MCF 10A (cell line): ENCODE results near the gene CIDEB. TPM values are rescaled to one million over a fixed set of nuclear protein-coding genes. Genes with fewer than 3 reads are reported as not detected.

ENCODE experiments used
- BruUV-seq: library from RNA; stranded (reverse); fragments of 400-500 nt; replicated peaks from 2 replicates; lab custom pipeline; 2021; lab: Mats Ljungman, UMichigan
- CTCF ChIA-PET: fragments of 300-600 bp; sonication (Branson Sonifier 250); formaldehyde crosslinking; extraction: SDS; loops from one replicate; lab custom pipeline; 2021; ENCODE audit warnings: antibody characterized with exemption, inconsistent platforms; lab: Yijun Ruan, JAX
- POLR2A ChIA-PET: fragments of 300-600, 350-650 bp; sonication (Branson Sonifier 250); formaldehyde crosslinking; extraction: SDS; loops from one replicate; lab custom pipeline; 2020; ENCODE audit warnings: antibody characterized with exemption, inconsistent platforms; lab: Yijun Ruan, JAX
- DNase-seq: peaks from one replicate; pipeline ENCODE4 v3.0.0-alpha.2; 2018; ENCODE audit not compliant: unreplicated experiment
- H3K27ac Mint-ChIP-seq: one replicate; pipeline ENCODE4 v1.8.0; 2022; ENCODE audit warnings: mild to moderate bottlenecking, low read depth, mixed read lengths; ENCODE audit not compliant: unreplicated experiment
- H3K27me3 Mint-ChIP-seq: one replicate; pipeline ENCODE4 v1.8.0; 2022; ENCODE audit warnings: mixed read lengths; ENCODE audit not compliant: insufficient read depth, unreplicated experiment
- H3K36me3 Mint-ChIP-seq: one replicate; pipeline ENCODE4 v1.8.0; 2022; ENCODE audit warnings: mild to moderate bottlenecking, moderate library complexity, mixed read lengths; ENCODE audit not compliant: insufficient read depth, unreplicated experiment
- H3K4me1 Mint-ChIP-seq: one replicate; pipeline ENCODE4 v1.8.0; 2022; ENCODE audit warnings: mixed read lengths; ENCODE audit not compliant: insufficient read depth, unreplicated experiment
- H3K4me3 Mint-ChIP-seq: one replicate; pipeline ENCODE4 v1.8.0; 2022; ENCODE audit warnings: mild to moderate bottlenecking, moderate library complexity, mixed read lengths; ENCODE audit not compliant: unreplicated experiment
- H3K9me3 Mint-ChIP-seq: one replicate; pipeline ENCODE4 v1.8.0; 2022; ENCODE audit warnings: mixed read lengths; ENCODE audit not compliant: unreplicated experiment
- intact Hi-C: fragments of 100-400 bp; cut with micrococcal nuclease; formaldehyde crosslinking; loops from 2 replicates; pipeline ENCODE4 v1.14.1; 2022
- total RNA-seq: library from RNA; stranded (reverse); gene quantifications from 2 replicates; pipeline ENCODE4 v1.2.3, GENCODE V29; 2022
- TF ChIP-seq, protein P1 (sequence below): fragments of 200-600 bp; IDR thresholded peaks from one replicate; pipeline ENCODE4 v1.8.0; 2022; ENCODE audit warnings: antibody characterized with exemption, mild to moderate bottlenecking; ENCODE audit not compliant: unreplicated experiment

Gene CIDEB
- total RNA-seq, 1 experiment from 2014 or later: 1.3 TPM

DNA sequence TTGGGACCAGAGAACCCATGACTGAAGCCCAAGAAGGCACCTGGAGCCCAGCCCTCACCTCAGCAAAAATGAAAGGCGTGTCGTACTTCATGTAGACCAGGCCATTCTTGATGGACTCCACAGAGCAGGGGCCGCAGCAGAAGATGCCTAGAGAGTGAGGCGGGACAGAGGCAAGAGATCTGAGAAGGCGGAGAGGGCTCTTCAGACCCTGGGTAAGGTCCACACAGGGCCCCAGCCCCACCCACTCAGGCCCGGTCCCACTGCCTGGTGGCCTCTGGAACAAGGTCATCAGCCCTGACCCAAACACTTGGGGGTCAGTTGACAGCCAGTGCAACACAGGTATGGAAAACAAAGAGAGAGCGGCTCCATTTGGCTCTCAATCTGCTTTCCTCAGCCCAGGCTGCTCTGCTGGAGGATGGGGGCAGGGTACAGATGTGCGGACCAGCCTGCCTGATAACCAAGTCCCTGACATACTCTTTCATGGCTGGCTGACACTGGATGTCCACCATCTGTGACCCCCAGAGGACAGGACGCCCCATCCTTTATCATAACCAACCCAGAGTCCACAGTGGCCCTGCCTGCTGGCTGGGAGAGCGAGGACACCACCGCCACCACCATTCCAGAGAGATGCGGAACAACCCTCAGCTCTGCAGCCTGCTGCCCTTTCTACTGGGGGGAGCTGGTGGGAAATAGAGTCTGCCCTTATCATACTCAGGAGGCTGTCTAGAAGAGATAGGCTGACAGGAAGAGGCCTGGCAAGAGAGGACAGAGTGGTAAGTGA, 51.7 kb downstream of the CIDEB start:
- Mint-ChIP-seq H3K4me3 (no peak overlapping the region), H3K27ac (peak overlapping the region; percentile 73), H3K4me1 (peaks cover 29% of the 10 kb centered on the region), H3K36me3 (peaks cover 27% of the 10 kb centered on the region), H3K27me3 (no peaks in the 10 kb centered on the region), H3K9me3 (no peaks in the 10 kb centered on the region)
- ChIA-PET POLR2A (interaction anchor here (2.0 to 4.0 kb wide), 4 partner anchors 10 to 18 kb away, joined by 8 to 22 read pairs (median 15); partner anchors contain the start of genes RABGGTA and TINF2), CTCF (interaction anchor here (4.5 to 32.3 kb wide), 3 partner anchors 14 to 53 kb away, joined by 34 to 457 read pairs (median 392); partner anchors contain the start of genes CIDEB, DHRS1, LTB4R2 and NOP9)
- TF ChIP-seq, protein P1, sequence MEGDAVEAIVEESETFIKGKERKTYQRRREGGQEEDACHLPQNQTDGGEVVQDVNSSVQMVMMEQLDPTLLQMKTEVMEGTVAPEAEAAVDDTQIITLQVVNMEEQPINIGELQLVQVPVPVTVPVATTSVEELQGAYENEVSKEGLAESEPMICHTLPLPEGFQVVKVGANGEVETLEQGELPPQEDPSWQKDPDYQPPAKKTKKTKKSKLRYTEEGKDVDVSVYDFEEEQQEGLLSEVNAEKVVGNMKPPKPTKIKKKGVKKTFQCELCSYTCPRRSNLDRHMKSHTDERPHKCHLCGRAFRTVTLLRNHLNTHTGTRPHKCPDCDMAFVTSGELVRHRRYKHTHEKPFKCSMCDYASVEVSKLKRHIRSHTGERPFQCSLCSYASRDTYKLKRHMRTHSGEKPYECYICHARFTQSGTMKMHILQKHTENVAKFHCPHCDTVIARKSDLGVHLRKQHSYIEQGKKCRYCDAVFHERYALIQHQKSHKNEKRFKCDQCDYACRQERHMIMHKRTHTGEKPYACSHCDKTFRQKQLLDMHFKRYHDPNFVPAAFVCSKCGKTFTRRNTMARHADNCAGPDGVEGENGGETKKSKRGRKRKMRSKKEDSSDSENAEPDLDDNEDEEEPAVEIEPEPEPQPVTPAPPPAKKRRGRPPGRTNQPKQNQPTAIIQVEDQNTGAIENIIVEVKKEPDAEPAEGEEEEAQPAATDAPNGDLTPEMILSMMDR: no peak
- BruUV-seq: no TSS peak
- intact Hi-C loops: no loop called here
- DNase-seq: no peak

DNA sequence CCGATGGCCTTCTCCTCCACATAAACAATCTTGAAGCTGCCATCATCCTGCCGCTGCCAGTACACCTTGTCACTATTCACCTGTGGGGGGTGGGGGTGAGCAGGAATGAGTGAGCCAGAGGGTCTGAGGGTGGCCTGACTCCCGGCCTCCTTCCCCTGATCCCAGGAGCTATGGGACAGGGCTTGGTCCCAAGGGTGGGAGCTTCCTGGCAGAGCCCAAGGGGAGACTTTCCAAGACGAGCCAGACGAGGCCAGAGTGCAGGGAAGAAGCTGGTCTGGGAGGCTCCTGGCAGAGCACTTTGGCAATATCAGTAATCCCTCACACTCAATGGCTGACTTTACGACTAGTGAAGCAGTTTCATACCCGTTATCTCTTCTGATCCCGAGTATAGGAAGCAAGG, 52.3 kb downstream of the CIDEB start:
- Mint-ChIP-seq H3K27me3 (no peaks in the 10 kb centered on the region), H3K4me3 (no peak overlapping the region), H3K27ac (no peak overlapping the region), H3K4me1 (peaks cover 26% of the 10 kb centered on the region), H3K36me3 (peaks cover 27% of the 10 kb centered on the region), H3K9me3 (no peaks in the 10 kb centered on the region)
- no peak for DNase-seq
- ChIA-PET POLR2A (interaction anchor here (0.6 to 2.0 kb wide), 2 partner anchors 13 to 43 kb away, joined by 3 to 10 read pairs; partner anchors contain the start of gene TINF2), CTCF (interaction anchor here (0.6 to 32.3 kb wide), 4 partner anchors 13 to 53 kb away, joined by 3 to 457 read pairs (median 213); partner anchors contain the start of genes CIDEB, DHRS1, LTB4R2 and NOP9)
- BruUV-seq: no TSS peak
- intact Hi-C loops: no loop called here
- TF ChIP-seq, protein P1: no peak

Other genes with a start within 250 kb of the CIDEB start
- gene CPNE6, start 236.4 kb downstream of the CIDEB start, total RNA-seq: not detected in 2 replicates
- 64.7 and 112 TPM in 2 replicates for gene PCK2, start 213.7 kb downstream of the CIDEB start, total RNA-seq
- 38.6 and 48.8 TPM in 2 replicates for gene DCAF11, start 193.2 kb downstream of the CIDEB start, total RNA-seq
- 1.3 and 2.1 TPM in 2 replicates for gene NRL, start 193.0 kb downstream of the CIDEB start, total RNA-seq
- 0.47 TPM in 1 of 2 replicates, not detected in the other for gene FITM1, start 177.3 kb downstream of the CIDEB start, total RNA-seq
- gene PSME1, start 171.8 kb downstream of the CIDEB start, total RNA-seq: 126 and 135 TPM in 2 replicates
- 49.2 and 49.9 TPM in 2 replicates for gene EMC9, start 166.4 kb downstream of the CIDEB start, total RNA-seq
- 134 and 135 TPM in 2 replicates for gene PSME2, start 161.4 kb downstream of the CIDEB start, total RNA-seq
- 62.2 and 67.4 TPM in 2 replicates for gene RNF31, start 160.5 kb downstream of the CIDEB start, total RNA-seq
- gene IRF9, start 146.7 kb downstream of the CIDEB start, total RNA-seq: 13.6 and 23.8 TPM in 2 replicates
- 6.1 and 12.1 TPM in 2 replicates for gene REC8, start 135.9 kb downstream of the CIDEB start, total RNA-seq
- gene IPO4, start 119.2 kb downstream of the CIDEB start, total RNA-seq: 57.2 and 100 TPM in 2 replicates
- 67.8 and 103 TPM in 2 replicates for gene TM9SF1, start 112.5 kb downstream of the CIDEB start, total RNA-seq
- 0.68 and 1.2 TPM in 2 replicates for gene TSSK4, start 102.3 kb downstream of the CIDEB start, total RNA-seq
- gene CHMP4A, start 94.5 kb downstream of the CIDEB start, total RNA-seq: 88.6 and 99.0 TPM in 2 replicates
- gene MDP1, start 91.9 kb downstream of the CIDEB start, total RNA-seq: 11.0 and 20.2 TPM in 2 replicates
- 233 and 243 TPM in 2 replicates for gene NEDD8, start 75.6 kb downstream of the CIDEB start, total RNA-seq
- 77.3 and 79.9 TPM in 2 replicates for gene GMPR2, start 75.0 kb downstream of the CIDEB start, total RNA-seq
- gene TINF2, start 65.4 kb downstream of the CIDEB start, total RNA-seq: 47.3 and 47.6 TPM in 2 replicates
- gene TGM1, start 44.8 kb downstream of the CIDEB start, total RNA-seq: 16.9 and 26.2 TPM in 2 replicates
- 51.7 and 75.0 TPM in 2 replicates for gene RABGGTA, start 36.4 kb downstream of the CIDEB start, total RNA-seq
- 29.2 and 29.7 TPM in 2 replicates for gene DHRS1, start 8.2 kb downstream of the CIDEB start, total RNA-seq
- 29.8 and 31.9 TPM in 2 replicates for gene NOP9, start 8.1 kb downstream of the CIDEB start, total RNA-seq
- 21.7 and 23.8 TPM in 2 replicates for gene LTB4R2, start 2.2 kb upstream of the CIDEB start, total RNA-seq
- 15.8 and 19.9 TPM in 2 replicates for gene LTB4R, start 3.5 kb upstream of the CIDEB start, total RNA-seq
- gene ADCY4, start 27.1 kb upstream of the CIDEB start, total RNA-seq: not detected in 2 replicates
- gene RIPK3, start 32.0 kb upstream of the CIDEB start, total RNA-seq: not detected in 2 replicates
- gene NFATC4, start 60.2 kb upstream of the CIDEB start, total RNA-seq: 0.23 and 1.7 TPM in 2 replicates
- not detected in 2 replicates for gene NYNRIN, start 91.0 kb upstream of the CIDEB start, total RNA-seq
- gene CBLN3, start 121.7 kb upstream of the CIDEB start, total RNA-seq: 2.4 TPM in 2 replicates
- 63.0 TPM in 2 replicates for gene KHNYN, start 122.0 kb upstream of the CIDEB start, total RNA-seq
- gene SDR39U1, start 134.8 kb upstream of the CIDEB start, total RNA-seq: 53.2 and 58.7 TPM in 2 replicates
- gene CMA1, start 200.3 kb upstream of the CIDEB start, total RNA-seq: not detected in 2 replicates